NCI-H187 treated with DMSO at 0.1 percent for 48 hours (cell line): Measurements from ENCODE around the gene MYL6B.
A peak's percentile ranks its signal among the peaks of the same experiment; 100 is the strongest.
"Not testable (repeated sequence)": the region's sequence is repeated elsewhere in the genome, so short reads cannot be mapped to it uniquely, and the experiment has no call there.

Experiments
- DNase-seq: peaks from one replicate; lab custom pipeline; 2025; lab: John Stamatoyannopoulos, UW

Gene MYL6B

GRCh38 chr12:56165369-56165768, 13.0 kb downstream of the MYL6B start:
- no peak for DNase-seq

- no peak for DNase-seq
These were observed 16.9 kb downstream of the MYL6B start for GRCh38 chr12:56169229-56169759.

DNA sequence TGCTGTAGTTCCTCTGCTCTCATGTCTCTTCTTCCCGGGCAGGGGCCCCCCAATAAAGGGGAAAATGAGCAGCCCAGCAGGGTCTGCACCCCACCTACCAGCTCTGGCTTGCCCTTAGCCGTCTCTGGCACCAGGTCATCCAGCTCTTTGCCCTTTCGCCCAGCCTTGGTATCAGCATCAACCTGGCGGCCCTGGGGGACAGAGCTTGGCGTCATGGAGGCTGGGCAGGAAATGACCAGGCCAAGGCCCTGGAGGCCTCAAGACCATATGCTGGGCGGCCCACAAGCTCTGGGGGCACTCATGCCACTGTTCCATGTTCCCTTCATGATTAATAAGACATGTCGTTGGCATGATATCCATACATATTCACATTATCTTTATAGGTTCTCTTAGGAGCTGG, 20.5 kb downstream of the MYL6B start:
- DNase-seq, result no peak

DNA sequence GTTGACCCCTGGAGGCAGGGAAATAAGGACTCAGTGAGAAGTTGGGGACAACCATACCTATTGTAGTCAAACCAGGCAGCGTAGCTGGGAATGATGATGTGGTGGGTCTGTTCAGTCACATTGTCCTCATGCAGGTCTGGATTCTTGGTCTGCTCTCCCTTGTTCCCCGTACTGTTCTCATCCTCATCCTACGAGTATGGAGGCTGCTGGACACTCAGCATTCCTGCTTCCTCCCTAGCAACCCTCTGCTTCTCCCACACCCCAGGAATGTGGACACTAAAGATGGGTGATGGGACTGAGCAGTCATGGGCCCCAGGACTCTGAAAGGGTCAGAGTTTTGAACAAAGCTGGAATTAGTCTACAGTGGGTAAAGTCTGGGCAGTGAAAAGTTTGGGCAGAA, 26.0 kb downstream of the MYL6B start:
- no peak for DNase-seq

- DNase-seq, result no peak
These were observed 34.6 kb downstream of the MYL6B start for GRCh38 chr12:56186957-56187356.

DNA sequence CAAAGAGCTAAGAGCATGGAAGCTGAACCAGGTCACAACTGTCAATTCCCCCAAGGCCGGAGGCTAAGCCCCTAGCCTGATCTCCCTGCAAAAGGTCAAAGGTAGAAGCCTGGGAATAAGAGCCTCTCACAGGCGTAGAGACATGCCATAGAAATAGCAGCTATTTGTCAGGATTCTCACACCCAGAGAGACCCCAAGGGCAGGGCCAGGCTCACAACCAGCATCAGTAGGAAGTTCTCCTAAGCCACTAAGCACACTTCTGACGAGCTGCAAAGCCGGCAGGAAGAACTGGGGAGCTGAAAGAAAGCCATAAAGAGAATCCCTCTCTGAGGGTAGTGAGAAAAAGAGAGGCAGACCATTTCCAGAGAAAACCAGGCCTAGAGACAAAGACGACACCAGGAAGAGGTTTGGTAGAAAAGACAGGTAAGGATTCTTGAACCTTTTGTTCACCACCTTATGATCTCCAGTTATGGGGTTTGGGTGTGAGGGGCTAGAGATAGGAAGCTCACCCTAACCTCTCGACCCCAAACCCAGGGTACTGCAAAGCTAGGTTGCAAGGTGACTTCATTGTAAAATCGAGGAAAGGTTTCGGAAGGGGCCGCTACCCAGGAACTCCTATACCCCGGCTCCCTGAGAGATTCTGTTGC, 35.9 kb downstream of the MYL6B start:
- DNase-seq, result no peak

DNA sequence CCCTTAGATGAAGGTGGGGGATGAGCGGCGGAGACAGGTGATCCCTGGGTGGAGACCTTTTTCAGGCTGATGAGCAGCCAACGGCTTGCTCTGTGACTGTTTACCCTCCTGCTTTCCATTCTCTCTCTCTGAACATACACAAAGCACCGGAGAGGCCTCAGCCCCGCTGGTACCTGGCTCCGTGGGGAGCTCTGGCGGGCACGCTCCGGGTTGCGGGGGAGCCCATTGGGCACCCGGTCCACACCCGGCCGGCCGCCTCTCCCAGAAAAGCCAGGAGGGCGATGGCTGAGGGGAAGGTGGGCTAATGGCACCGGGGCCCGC, 36.4 kb downstream of the MYL6B start:
- no peak for DNase-seq

GRCh38 chr12:56189099-56189917, 36.9 kb downstream of the MYL6B start, which contains the start of gene SMARCC2:
SMARCC2 (minus strand) TSS chr12:56189483; CDS start chr12:56189461, 22 bp downstream.
- DNase-seq, result peak; percentile 37

DNA sequence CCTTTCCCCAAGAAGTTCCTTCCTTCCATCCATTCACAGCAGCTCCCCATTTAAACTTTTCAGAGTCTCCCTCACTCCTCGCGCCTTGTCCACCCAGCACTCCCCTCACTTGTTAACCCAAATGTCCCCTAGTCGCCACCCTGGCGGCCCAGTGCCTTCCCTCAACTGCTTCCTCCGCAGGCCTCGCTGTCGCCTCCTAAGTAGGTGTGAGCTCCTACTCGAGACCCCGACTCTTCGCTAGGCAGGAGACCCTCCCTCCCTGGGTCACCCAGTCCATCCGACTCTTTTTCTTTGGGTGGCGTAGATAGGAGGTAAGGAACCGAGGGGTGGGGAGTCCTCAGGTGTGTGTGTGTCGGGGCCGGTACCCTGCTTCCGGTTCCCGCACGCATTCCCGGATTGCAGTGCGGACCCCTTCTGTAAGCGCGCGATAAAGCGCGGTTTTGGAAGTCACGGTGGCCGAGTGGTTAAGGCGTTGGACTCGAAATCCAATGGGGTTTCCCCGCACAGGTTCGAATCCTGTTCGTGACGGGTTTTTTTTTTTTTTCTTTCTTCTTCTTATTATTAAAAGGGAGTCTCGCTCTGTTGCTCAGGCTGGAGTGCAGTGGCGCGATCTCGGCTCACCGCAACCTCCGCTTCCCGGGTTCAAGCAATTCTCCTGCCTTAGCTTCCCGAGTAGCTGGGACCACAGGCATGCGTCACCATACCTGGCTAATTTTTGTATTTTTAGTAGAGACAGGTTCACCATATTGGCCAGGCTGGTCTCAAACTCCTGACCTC, 37.7 kb downstream of the MYL6B start:
- DNase-seq, result peak; percentile 60

DNA sequence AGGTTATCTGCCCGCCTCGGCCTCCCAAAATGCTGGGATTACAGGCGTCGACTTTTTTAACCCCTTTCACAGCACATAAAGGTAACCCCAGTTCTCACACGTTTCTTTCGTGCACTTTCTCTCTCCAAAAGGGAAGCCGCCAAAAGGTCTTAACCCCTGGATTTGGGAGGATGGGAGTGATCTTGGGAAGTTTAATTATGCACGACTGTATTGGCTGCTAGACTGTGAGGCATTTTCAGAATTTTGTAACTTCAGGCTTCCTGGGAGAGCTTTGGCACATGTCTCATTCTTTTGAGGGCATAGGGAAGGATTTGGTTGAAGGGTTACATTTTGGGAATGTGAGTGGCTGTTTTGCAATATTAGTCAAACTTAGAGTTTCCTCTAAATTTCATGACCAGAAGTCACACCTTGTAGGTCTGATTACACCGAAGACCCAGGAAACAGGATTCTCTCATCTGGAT, 38.3 kb downstream of the MYL6B start:
- DNase-seq, result no peak

DNA sequence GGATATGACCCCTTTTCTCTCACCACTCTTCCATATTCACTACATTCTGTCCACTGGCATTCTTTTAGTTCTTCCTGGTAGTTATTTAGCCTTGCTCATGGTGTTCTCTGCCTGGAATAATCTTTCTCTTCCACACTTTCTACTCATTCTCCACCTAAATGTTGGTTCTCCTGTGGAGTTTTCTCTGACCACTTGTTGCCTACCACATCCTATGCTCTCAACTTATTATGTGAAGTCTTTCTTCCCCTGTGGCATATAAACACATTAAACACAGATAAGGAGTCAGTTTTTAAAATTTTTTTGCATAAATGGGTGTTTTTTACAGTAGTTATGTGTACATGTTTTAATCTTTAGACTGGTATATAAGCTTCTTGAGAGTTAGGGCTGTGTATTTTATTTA, 40.2 kb downstream of the MYL6B start:
- DNase-seq, result no peak

- DNase-seq, result peak; percentile 75
These were observed 40.7 kb downstream of the MYL6B start for GRCh38 chr12:56193025-56193578.

DNA sequence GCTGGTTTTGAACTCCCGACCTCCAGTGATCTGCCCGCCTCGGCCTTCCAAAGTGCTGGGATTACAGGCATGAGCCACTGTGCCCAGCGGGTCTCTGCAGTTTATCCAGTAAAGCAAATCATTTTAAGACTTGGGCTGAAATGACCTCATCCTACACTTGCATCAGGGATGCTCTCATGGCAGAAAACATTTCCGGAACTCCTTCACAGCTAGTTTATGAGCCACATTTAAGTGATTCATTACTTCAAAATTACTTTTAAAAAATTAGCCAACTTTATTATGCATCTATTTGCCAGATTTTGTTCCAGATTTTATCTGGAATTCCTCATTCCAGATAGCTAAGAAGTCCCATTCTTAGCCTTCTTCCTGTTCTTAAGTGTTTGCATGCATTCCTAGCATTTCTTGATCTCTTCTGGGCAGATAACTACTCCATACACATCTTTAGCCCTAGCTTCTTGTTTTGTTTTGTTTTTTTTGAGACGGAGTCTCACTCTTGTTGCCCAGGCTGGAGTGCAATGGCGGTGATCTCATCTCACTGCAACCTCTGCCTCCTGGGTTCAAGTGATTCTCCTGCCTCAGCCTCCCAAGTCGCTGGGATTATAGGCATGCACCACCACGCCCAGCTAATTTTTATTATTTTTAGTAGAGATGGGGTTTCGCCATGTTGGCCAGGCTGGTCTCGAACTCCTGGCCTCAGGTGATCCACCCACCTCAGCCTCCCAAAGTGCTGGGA, 44.6 kb downstream of the MYL6B start:
- DNase-seq, result not testable (repeated sequence)

DNA sequence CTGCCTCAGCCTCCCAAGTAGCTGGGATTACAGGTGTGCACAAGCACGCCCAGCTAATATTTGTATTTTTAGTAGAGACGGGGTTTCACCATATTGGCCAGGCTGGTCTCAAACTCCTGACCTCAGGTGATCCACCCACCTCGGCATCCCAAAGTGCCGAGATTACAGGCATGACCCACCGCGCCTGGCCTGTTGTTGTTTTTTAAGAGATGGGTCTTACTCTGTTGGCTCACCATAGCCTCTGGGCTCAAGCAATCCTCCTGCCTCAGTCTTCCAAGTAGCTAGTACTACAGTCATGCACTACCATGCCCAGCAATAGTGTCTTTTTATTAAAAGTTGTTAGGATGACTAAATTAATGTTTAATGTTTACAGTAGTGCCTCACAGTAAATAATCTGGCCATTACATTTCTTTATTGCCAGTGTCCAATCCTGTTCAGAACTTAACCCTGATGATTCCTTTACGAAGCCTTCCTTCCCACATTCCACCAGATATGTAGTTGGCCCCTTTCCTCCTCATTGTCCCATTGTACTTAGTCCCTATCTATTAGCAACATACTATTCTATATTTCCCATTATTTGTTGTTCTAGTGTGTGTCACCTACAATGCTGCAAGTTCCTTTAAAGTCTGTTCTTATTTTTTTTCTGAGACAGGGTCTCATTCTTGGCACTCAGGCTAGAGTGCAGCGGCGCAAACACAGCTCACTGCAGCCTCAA, 45.7 kb downstream of the MYL6B start:
- no peak for DNase-seq

- no peak for DNase-seq
These were observed 46.4 kb downstream of the MYL6B start for GRCh38 chr12:56198836-56199235.

GRCh38 chr12:56202366-56202765, 50.0 kb downstream of the MYL6B start:
- DNase-seq, result no peak

GRCh38 chr12:56202838-56203237, 50.5 kb downstream of the MYL6B start:
- no peak for DNase-seq

- DNase-seq, result no peak
These were observed 51.9 kb downstream of the MYL6B start for GRCh38 chr12:56204275-56204674.

GRCh38 chr12:56205445-56205844, 53.1 kb downstream of the MYL6B start:
- DNase-seq, result no peak

- DNase-seq, result no peak
These were observed 54.2 kb downstream of the MYL6B start for GRCh38 chr12:56206452-56207166.
